CD8-positive, alpha-beta memory T cell (primary cell): Measurements from ENCODE around the gene ATG16L2. TPM values are rescaled to one million over a fixed set of nuclear protein-coding genes. Genes with fewer than 3 reads are reported as not detected.
"Not testable (repeated sequence)": the region's sequence is repeated elsewhere in the genome, so short reads cannot be mapped to it uniquely, and the experiment has no call there.

Experiments used
- CTCF ChIA-PET: fragments of 350-600 bp; sonication (Branson Sonifier 250); formaldehyde crosslinking; loops from one replicate; lab custom pipeline; 2021; ENCODE audit warnings: antibody characterized with exemption; lab: Charles Lee
- POLR2A ChIA-PET: fragments of 350-600 bp; sonication (Branson Sonifier 250); formaldehyde crosslinking; loops from one replicate; lab custom pipeline; 2021; ENCODE audit warnings: antibody characterized with exemption; lab: Charles Lee
- DNase-seq, 5 donors: peaks; one replicate each; pipeline versions ENCODE4 v3.0.0 to v3.0.0-alpha.2; 2020 to 2022; ENCODE audit warnings: mixed read lengths in 1 of 5
- H3K27ac ChIP-seq: one replicate; pipeline ENCODE4 v1.7.0; 2013; ENCODE audit warnings: low read depth, mild to moderate bottlenecking, low read length, moderate library complexity
- H3K27me3 ChIP-seq: 2 replicates; pipeline ENCODE4 v1.7.0; 2013; ENCODE audit warnings: low read length, mild to moderate bottlenecking; ENCODE audit not compliant: insufficient read depth, poor library complexity, severe bottlenecking
- H3K36me3 ChIP-seq: 2 replicates; pipeline ENCODE4 v1.7.0; 2013; ENCODE audit warnings: mild to moderate bottlenecking, low read length, moderate library complexity; ENCODE audit not compliant: insufficient read depth
- H3K4me1 ChIP-seq: 2 replicates; pipeline ENCODE4 v1.7.0; 2013; ENCODE audit warnings: mild to moderate bottlenecking, low read length, moderate library complexity; ENCODE audit not compliant: insufficient read depth
- H3K4me3 ChIP-seq: 2 replicates; pipeline ENCODE4 v1.7.0; 2013; ENCODE audit warnings: mild to moderate bottlenecking, low read length
- H3K9me3 ChIP-seq: 2 replicates; pipeline ENCODE4 v1.7.0; 2013; ENCODE audit warnings: mild to moderate bottlenecking, low read length
- H3K27ac Mint-ChIP-seq, 8 donors: one replicate each; pipeline ENCODE4 v1.8.0; 2020 to 2021; ENCODE audit warnings: mixed read lengths in 8 of 8, mild to moderate bottlenecking in 6 of 8, inconsistent platforms in 3 of 8, moderate library complexity in 3 of 8
- H3K27me3 Mint-ChIP-seq, 2 donors: one replicate each; pipeline ENCODE4 v1.8.0; 2020 to 2021; ENCODE audit warnings: mixed read lengths in 2 of 2, mild to moderate bottlenecking in 1 of 2, moderate library complexity in 1 of 2
- H3K36me3 Mint-ChIP-seq, 3 donors: one replicate each; pipeline ENCODE4 v1.8.0; 2020 to 2021; ENCODE audit warnings: mixed read lengths in 3 of 3, inconsistent platforms in 1 of 3, mild to moderate bottlenecking in 1 of 3
- H3K4me1 Mint-ChIP-seq, 3 donors: one replicate each; pipeline ENCODE4 v1.8.0; 2020 to 2021; ENCODE audit warnings: mixed read lengths in 3 of 3, inconsistent platforms in 1 of 3, mild to moderate bottlenecking in 1 of 3
- H3K4me3 Mint-ChIP-seq, 7 donors: one replicate each; pipeline ENCODE4 v1.8.0; 2020 to 2021; ENCODE audit warnings: mixed read lengths in 7 of 7, mild to moderate bottlenecking in 6 of 7, moderate library complexity in 4 of 7, inconsistent platforms in 2 of 7
- H3K9me3 Mint-ChIP-seq, 5 donors: one replicate each; pipeline ENCODE4 v1.8.0; 2020 to 2022; ENCODE audit warnings: mixed read lengths in 5 of 5, mild to moderate bottlenecking in 3 of 5, moderate library complexity in 2 of 5, inconsistent platforms in 1 of 5
- polyA plus RNA-seq: library from polyadenylated mRNA; unstranded; fragments of 300-500 nt; fragmentation: Illumina TruSeq; gene quantifications from one replicate; pipeline ENCODE4 v1.2.3, GENCODE V29; 2021
- total RNA-seq, 2 experiments: library from RNA; stranded (reverse); gene quantifications; one replicate each; pipeline ENCODE4 v1.2.3, GENCODE V29; 2021

The ATG16L2 gene
- total and polyA plus RNA-seq, 3 experiments from 2014 or later: 18.8 to 53.2 (median 50.3) TPM

DNA sequence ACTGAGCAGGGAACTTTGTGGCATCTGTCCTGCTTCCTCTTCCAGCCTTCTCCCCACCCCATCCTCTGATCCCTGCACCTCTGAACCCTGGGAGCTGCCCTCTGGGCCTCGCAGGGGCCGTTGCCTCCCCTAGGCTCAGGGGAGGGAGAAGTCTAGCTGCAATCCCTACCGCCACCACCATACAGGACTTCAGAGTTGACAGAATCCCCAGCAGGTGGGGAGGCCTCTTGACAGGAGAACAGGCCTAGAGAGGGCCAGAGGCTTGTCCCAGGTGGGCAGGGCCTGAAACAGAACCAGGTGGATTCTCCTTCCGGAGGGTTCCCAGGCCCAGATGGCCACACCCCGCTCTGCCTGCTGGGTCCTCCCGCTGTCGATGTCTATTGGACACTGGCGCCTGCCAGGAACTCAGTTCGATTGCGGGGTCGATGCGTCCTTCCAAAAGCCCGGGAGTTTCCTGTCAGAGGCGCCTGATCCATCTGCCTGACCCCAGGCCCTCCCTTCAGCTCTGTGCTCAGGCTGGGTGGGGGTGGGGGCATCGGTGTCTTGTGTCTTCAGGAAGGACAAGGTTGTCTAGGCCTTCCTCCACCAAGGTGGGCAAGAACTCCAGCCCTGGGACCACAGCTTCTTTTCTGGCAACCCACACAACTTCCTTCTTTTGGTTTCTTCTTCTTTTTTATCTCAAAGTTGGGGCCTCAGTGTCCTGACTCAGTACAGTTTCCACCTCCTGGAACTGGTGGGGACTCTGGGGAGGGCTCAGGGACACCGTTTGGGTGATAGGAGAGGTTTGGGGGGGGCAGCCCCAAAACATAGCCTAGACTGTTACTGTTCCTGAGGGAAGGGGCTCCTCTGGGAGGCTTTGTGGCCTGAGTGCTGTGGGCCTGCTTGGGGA is 26.8 kb upstream of the ATG16L2 start:
- Mint-ChIP-seq H3K4me1 (peaks cover 7 to 13% (median 10%) of the 10 kb centered on the region in 3 donors), H3K27ac (peak overlapping the region in 1 of 8 donors; percentile 86), H3K36me3 (no peaks in the 10 kb centered on the region), H3K9me3 (no peaks in the 10 kb centered on the region), H3K27me3 (peaks cover 0 to 2% of the 10 kb centered on the region in 2 donors), H3K4me3 (no peak overlapping the region)
- ChIA-PET POLR2A (no interaction called here), CTCF (interaction anchor here (1.2 to 1.8 kb wide), 2 partner anchors 26 to 62 kb away, joined by 3 to 5 read pairs; no protein-coding TSS in a partner anchor)
- Histone ChIP-seq H3K27ac (peak overlapping the region; percentile 69), H3K27me3 (no peaks in the 10 kb centered on the region), H3K36me3 (no peaks in the 10 kb centered on the region), H3K9me3 (no peaks in the 10 kb centered on the region), H3K4me1 (peaks cover 3% of the 10 kb centered on the region), H3K4me3 (no peak overlapping the region)
- no peak for DNase-seq

- ChIA-PET CTCF (interaction anchor here (1.8 kb wide), 1 partner anchor 63 kb away, joined by 5 read pairs; no protein-coding TSS in a partner anchor), POLR2A (no interaction called here)
- Mint-ChIP-seq H3K36me3 (no peaks in the 10 kb centered on the region), H3K27ac (peak overlapping the region in 2 of 8 donors; percentile 86 to 90), H3K27me3 (peaks cover 0 to 2% of the 10 kb centered on the region in 2 donors), H3K4me3 (no peak overlapping the region), H3K4me1 (peaks cover 10 to 16% (median 12%) of the 10 kb centered on the region in 3 donors), H3K9me3 (no peaks in the 10 kb centered on the region)
- H3K4me1 ChIP-seq: peaks cover 9% of the 10 kb centered on the region
- H3K36me3 ChIP-seq: no peaks in the 10 kb centered on the region
- no peaks in the 10 kb centered on the region for H3K9me3 ChIP-seq
- H3K4me3 ChIP-seq: no peak overlapping the region
- peak overlapping the region; percentile 69 for H3K27ac ChIP-seq
- H3K27me3 ChIP-seq: no peaks in the 10 kb centered on the region
- no peak for DNase-seq
These were observed 26.0 kb upstream of the ATG16L2 start for GRCh38 chr11:72788241-72788640.

GRCh38 chr11:72789493-72790131 is 24.6 kb upstream of the ATG16L2 start:
- peaks cover 21 to 30% (median 24%) of the 10 kb centered on the region in 3 donors for H3K4me1 Mint-ChIP-seq
- CTCF ChIA-PET: interaction anchor here (0.8 to 2.4 kb wide), 2 partner anchors 24 to 64 kb away, joined by 3 to 9 read pairs; no protein-coding TSS in a partner anchor

DNA sequence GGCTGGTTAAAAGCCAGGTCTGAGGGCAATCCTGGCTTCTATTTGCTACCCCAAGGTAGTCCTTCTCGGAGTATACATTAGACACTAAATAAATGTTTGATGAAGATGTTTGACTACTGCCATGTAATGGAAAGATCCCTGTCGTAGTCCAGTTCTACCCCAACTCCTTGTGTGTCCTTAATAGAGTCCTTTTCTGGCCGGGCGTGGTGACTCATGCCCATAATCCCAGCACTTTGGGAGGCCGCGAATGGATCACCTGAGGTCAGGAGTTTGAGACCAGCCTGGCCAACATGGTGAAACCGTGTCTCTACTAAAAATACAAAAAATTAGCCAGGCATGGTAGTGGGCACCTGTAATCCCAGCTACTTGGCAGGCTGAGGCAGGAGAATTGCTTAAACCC is 23.0 kb upstream of the ATG16L2 start:
- H3K36me3 Mint-ChIP-seq, H3K27ac ChIP-seq, H3K4me3 ChIP-seq, H3K9me3 Mint-ChIP-seq, H3K27me3 ChIP-seq, H3K9me3 ChIP-seq, POLR2A ChIA-PET, H3K27me3 Mint-ChIP-seq, H3K4me3 Mint-ChIP-seq, DNase-seq, H3K36me3 ChIP-seq: not testable (repeated sequence)
- peaks cover 20% of the 10 kb centered on the region for H3K4me1 ChIP-seq
- Mint-ChIP-seq H3K4me1 (peaks cover 23 to 32% (median 27%) of the 10 kb centered on the region in 3 donors), H3K27ac (peak overlapping the region in 3 of 8 donors; percentile 37 to 97 (median 83))
- CTCF ChIA-PET: interaction anchor here (2.4 to 4.0 kb wide), 2 partner anchors 66 to 68 kb away, joined by 9 to 62 read pairs; no protein-coding TSS in a partner anchor

More at GRCh38 chr11:72789493-72790131, 24.6 kb upstream of the ATG16L2 start:
- POLR2A ChIA-PET: no interaction called here
- H3K27ac ChIP-seq: no peak overlapping the region
- Mint-ChIP-seq H3K36me3 (peaks cover 0 to 3% (median 0%) of the 10 kb centered on the region in 3 donors), H3K27ac (peak overlapping the region in 1 of 8 donors; percentile 23), H3K9me3 (no peaks in the 10 kb centered on the region), H3K27me3 (peaks cover 0 to 2% of the 10 kb centered on the region in 2 donors), H3K4me3 (no peak overlapping the region)
- DNase-seq: no peak
- no peaks in the 10 kb centered on the region for H3K36me3 ChIP-seq
- peaks cover 19% of the 10 kb centered on the region for H3K4me1 ChIP-seq
- H3K27me3 ChIP-seq: no peaks in the 10 kb centered on the region
- no peaks in the 10 kb centered on the region for H3K9me3 ChIP-seq
- no peak overlapping the region for H3K4me3 ChIP-seq

DNA sequence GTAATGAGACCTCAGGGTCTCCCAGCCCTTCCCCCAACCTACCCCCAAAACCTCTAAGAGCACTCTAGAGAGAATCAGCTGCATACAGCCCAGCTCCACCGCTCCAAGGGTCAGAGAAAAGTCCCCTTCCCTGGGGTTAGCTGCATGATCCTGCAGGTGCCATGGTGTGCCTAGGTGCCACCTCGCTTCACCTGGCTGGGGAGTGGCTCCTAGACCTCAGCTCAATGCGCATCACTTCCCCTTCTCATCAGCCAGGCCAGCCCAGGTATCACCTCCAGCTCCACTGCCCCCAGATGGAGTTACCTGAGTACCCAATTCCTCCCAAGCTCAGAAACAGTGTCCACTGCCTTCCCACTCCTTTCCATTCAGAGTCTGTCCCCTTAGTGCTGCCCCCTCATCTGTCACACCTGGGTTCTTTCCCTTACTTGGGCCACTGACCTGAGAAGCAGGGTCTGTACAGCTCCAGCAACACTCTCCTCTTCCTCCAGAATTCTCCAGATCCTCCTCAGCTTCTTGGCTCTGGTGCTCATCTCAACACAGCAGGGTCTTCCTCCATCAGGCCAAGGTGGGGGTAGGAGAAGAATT is 21.7 kb upstream of the ATG16L2 start:
- no peak for DNase-seq
- Histone ChIP-seq H3K9me3 (no peaks in the 10 kb centered on the region), H3K36me3 (no peaks in the 10 kb centered on the region), H3K4me3 (no peak overlapping the region), H3K27ac (peak overlapping the region; percentile 97), H3K27me3 (no peaks in the 10 kb centered on the region), H3K4me1 (peaks cover 20% of the 10 kb centered on the region)
- POLR2A ChIA-PET: interaction anchor here (1.0 to 2.9 kb wide), 3 partner anchors 21 to 70 kb away, joined by 3 to 15 read pairs (median 10); no protein-coding TSS in a partner anchor
- Mint-ChIP-seq H3K27me3 (no peaks in the 10 kb centered on the region), H3K27ac (peak overlapping the region in 6 of 8 donors; percentile 10 to 100 (median 100)), H3K9me3 (no peaks in the 10 kb centered on the region), H3K36me3 (peaks cover 0 to 3% (median 0%) of the 10 kb centered on the region in 3 donors), H3K4me1 (peaks cover 23 to 32% (median 27%) of the 10 kb centered on the region in 3 donors), H3K4me3 (peak overlapping the region in 1 of 7 donors; percentile 46)
- CTCF ChIA-PET: interaction anchor here (0.6 to 4.0 kb wide), 21 partner anchors 9 to 386 kb away, joined by 3 to 62 read pairs (median 4); partner anchors contain the start of genes ATG16L2 and FCHSD2

DNA sequence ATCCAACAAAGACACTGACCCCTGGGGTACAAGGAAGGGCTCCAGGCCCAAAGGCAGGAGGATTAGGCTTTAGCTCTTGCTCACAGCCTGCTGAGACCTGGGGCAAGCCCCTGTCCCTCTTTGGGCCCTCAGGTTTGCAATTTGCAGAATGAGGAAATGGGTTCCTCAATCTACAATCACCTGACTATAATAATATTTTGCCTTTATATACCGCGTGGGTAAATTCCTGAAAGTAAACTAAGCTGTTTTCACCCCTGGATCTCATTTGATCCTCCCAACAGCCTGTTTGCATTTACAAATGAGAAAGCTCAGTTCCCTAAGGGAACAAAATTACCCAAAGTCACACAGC is 21.2 kb upstream of the ATG16L2 start:
- Mint-ChIP-seq H3K4me3 (peak overlapping the region in 6 of 7 donors; percentile 96 to 100 (median 98)), H3K27ac (peak overlapping the region; percentile 97 to 100 (median 100)), H3K9me3 (no peaks in the 10 kb centered on the region), H3K4me1 (peaks cover 23 to 32% (median 27%) of the 10 kb centered on the region in 3 donors), H3K36me3 (peaks cover 0 to 3% (median 0%) of the 10 kb centered on the region in 3 donors), H3K27me3 (no peaks in the 10 kb centered on the region)
- DNase-seq: no peak
- no peaks in the 10 kb centered on the region for H3K9me3 ChIP-seq
- ChIA-PET CTCF (interaction anchor here (0.6 to 4.0 kb wide), 20 partner anchors 9 to 385 kb away, joined by 3 to 62 read pairs (median 4); partner anchors contain the start of genes ATG16L2 and FCHSD2), POLR2A (interaction anchor here (1.0 to 2.9 kb wide), 4 partner anchors 20 to 71 kb away, joined by 3 to 15 read pairs (median 6); no protein-coding TSS in a partner anchor)
- H3K4me1 ChIP-seq: peaks cover 20% of the 10 kb centered on the region
- no peaks in the 10 kb centered on the region for H3K27me3 ChIP-seq
- H3K4me3 ChIP-seq: peak overlapping the region; percentile 97
- no peaks in the 10 kb centered on the region for H3K36me3 ChIP-seq
- H3K27ac ChIP-seq: peak overlapping the region; percentile 97
